Tongue (tissue), 2 donors: ENCODE data around the gene TMCC2. TPM values are rescaled to one million over a fixed set of nuclear protein-coding genes. Genes with fewer than 3 reads are reported as not detected.
"Not testable (repeated sequence)": the region's sequence is repeated elsewhere in the genome, so short reads cannot be mapped to it uniquely, and the experiment has no call there.

Source experiments
- DNase-seq: peaks from one replicate; pipeline ENCODE4 v3.0.0-alpha.2; 2015
- total RNA-seq: library from RNA; depleted of rRNA; stranded (reverse); fragments of >200 nt; gene quantifications from one replicate; pipeline ENCODE4 v1.2.3, GENCODE V29; 2014

The TMCC2 gene
- total RNA-seq, 1 donor from 2014 or later: 14.1 TPM

DNA sequence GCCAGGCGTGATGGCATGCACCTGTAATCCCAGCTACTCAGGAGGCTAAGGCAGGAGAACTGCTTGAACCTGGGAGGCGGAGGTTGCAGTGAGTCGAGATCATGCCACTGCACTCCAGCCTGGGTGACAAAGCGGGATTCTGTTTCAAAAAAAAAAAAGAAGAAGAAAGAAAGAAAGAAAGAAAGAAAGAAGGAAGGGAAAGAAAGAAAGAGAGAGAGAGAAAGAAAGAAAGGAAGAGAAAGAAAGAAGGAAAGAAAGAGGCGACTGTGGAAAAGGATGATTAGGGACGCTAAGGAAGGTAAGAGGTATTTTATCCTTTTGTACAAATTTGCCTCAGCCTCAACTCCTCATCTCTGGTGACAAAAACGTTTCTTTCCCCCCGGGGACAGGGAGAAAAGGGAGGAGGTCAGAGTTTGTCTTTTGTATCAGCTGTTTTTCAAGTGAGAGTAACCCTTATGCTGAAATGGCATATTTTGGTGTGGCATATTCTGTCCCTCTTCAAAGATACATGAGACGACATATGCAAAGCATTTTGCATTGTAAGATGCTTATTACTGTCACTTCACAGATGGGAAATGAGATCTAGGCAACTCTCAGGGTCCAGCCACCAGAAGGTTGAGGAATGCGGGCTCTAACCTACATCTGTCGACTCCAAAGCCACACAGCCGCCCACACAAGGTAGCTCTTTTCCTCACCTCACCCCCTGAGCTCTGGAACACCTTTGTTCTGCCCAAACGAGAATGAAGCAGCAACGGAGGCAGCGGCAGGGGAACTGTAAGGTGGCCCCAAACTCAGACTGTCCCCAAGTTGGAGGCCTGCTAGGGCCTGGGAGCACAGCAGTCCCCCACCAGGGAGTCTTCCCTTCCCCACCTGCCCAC, 55.8 kb downstream of the TMCC2 start:
- no peak for DNase-seq

DNA sequence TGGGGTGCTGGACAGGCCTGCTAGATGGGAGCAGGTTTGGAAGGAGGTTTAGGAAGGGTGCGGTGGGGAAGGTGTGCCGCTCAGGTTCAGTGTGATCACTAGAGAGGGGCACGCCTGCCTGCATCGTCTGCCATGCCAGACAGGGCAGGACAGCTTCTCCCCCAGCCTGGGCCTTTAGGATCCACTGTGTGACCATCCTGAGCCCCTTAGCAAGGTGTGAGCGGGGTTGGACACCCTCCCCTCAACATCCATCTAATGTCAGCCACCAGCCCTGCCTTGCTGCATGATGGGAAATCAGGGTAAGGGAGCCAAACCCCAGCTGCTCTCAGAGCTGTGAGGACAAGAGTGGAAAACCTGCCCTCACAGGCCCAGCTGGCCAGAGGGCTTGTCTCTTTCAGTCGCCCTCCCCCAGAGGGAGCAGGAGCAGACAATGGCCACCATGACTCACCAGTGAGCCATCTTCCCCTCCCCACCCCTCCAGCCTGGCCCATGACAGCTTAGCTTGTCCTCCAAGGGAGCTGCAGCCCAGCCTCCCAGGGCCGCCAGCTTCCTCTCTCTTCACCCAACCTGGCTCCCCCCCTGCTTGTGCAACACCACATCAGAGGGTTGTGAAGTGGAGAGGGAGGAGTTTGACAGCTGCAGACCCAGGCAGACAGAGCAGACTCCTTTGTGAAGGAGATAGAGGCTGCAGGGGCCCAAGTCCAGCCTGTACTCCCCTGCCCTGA, 56.8 kb downstream of the TMCC2 start:
- peak; percentile 76 for DNase-seq

DNA sequence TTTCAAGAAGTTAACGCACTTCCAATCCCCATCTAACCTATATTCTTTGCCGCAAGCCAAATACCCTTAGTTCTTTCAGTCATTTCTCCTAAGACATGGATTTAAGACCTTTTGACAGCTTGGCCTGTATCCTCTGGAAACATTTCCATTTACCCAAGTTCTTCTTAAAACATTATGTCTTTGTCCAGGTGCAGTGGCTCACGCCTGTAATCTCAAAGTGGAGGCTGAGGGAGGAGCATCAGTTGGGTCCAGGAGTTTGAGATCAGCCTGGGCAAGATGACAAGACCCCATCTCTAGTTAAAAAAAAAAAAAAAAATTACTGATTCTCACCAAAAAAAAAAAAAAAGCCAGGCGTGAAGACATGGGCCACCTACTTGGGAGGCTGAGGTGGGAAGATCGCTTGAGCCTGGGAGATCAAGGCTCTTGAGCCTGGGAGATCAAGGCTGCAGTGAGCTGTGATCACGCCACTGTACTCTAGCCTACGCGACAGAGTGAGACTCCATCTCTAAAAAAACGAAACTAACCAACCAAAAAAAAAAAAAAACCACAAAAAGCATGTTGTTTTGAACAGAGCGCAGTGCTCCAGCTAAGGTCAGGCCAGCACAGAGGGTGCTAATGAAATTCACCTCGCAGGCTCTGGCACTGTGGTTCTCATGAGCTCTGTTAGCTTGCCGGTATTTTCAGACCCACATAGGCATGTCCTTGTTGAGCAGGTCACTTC, 57.8 kb downstream of the TMCC2 start:
- peak; percentile 30 for DNase-seq

DNA sequence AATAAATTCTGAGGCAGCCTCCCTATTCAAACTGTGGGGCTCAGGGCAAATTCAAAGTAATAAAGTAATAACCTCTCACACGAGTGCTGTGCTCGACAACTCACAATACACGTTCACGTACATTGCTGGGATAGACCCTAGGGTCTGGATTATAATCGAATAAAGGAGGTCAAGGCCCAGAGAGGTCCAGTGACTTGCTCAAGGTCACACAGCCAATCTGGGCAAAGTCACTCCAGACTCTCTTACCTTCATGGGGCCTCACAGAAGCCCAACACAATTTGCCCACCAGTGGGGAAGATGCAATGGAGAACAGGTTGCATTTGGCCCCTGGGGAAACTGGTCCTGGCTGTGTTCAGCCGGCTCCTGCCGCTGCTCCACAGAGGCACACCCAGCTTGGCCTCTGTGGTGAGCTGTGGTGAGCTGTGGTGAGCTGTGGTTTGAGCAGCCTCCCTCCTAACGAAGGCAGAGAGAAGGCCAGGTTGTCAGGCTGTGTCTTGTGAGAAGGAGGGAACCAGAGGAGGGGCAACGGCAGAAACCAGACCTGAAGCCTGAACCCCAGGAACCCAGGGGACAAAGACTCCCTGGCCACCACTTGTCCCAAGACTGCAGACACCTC, 58.7 kb downstream of the TMCC2 start:
- DNase-seq: no peak

DNA sequence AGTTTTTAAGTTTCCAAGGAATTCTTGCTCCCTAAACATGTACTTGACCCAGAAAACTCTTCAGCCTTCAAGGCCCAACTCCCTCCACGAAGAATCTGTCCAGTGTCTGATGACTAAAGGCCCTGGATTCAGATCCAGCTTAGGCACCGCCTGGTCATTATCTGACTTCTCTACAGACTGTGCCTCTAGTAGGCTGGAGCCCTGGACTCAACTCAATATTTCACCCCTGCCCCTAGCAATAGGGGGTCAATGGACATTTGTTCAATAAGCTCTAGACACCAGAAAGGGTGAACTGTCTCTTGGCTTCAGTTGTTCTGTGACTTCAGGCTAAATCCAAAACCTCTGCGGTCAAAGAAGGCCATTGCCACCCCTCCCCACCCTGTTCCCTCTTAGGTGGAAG, 59.3 kb downstream of the TMCC2 start:
- no peak for DNase-seq

DNA sequence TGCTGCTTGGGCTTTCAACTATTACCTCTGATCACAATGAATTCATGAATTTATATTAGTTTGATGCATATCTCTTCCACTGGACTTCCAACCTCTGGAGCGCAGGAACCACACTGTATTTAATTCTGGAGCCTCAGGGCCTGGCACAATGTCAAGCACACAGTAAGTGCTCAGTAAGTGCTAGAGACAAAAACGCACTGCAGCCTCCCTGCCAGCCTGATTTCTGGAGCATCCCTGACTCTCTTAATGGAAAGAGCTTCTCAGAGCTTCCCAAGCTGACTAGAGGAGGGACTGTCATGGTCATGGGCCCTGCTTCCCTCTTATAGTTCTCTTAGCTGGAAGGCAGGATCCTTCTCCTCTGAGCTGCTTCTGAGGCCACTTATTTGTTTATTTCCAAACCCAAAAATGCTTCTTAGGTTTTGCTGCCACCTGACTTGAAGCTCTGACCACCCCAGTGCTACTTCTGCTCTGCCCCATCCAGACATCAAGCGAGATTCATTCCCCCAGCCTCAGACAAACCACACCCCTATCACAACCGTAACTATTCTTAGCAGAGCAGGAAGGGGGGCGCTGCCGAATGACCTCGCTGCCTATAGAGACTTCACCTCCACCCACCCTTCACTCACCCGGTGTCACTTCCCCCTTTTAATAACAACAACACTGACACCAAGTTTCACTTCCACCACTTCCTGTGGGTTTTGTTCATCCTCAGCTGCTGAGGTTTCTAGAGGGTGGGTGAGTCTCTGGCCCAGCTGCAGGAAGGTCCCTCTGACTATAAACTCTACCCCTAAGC, 60.2 kb downstream of the TMCC2 start:
- no peak for DNase-seq

DNA sequence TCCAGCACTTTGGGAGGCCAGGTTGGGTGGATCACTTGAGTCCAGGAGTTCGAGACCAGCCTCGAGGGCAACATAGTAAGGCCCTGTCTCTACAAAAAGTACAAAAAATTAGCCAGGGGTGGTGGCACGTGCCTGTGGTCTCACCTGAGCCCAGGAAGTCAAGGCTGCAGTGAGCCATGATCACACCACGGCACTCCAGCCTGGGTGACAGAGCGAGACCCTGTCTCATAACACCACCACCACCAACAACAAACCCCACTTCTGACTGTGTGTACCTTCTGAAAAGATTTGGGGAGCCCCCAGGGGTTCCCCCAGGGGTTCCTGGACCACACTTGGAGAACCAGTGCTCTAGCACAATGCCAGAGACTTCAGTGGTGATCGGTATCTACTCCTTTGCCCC, 63.9 kb downstream of the TMCC2 start:
- DNase-seq: no peak

DNA sequence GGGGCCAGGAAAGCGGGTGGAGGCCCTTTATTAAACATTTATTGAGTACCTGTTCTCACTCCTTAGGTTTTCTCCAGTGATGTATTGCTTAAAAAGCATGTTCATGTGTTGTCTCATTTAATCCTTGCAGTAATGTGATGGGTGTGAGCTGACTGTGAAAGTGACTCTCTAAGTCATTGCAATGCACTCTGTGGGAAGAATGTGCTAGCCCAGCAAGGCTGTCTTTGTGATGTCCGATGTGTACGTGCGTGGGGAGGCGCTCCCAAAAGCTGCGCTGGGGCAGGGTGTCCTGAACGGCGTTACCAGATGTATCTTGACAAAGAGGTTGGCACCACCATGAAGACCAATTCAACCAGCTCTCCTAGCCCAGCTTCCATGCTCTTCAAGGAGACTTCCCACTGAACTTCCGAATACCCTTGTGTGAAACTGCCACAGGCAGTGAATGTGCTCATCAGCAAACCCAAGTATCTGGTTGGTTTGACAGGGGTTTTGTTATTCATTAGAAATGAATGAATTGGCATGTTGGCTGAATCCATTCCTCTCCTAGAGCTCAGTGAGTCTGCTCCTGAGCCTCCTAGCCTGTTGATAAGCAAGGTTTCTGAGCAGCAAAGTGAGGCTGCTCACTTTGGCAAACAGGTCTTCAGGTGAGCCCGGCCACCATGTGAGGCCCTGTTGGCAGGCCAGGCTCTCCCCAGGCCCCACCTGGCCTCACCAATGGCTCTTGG, 65.8 kb downstream of the TMCC2 start:
- no peak for DNase-seq

DNA sequence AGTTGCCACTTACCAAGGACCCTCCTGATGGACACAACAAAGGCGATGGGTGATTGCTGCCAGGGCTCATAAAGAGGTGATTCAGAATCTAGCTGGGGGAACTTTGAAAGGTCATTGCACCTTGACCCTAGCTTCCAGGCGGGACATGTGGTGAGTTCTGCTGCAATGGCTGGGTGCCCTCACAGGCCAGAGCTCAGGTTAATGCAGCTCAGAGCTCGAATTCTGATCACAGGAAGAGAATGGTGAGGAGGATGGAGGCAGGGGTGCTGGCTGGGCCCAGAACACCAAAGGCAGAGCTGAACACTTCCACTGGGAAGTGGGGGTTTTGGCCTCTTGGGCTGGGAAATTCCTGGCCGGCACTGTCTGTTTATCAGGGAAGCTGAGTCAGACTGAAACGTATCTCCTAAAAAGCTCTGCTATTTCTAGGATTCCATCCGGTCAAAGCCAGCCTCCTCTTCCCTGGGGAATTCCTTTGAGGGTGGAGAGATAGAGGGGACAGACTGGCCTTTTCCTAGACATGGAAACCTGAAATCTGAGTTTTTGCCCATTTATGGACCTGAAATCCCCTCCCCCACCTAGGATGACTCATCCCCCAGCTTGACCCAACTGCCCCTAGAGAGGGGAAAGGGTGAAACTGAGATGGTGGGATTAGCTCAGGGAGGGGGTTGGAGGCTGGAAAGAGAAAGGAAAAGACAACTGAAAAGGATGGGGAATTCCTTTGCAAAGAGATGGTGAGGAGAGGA, 66.6 kb downstream of the TMCC2 start:
- no peak for DNase-seq

DNA sequence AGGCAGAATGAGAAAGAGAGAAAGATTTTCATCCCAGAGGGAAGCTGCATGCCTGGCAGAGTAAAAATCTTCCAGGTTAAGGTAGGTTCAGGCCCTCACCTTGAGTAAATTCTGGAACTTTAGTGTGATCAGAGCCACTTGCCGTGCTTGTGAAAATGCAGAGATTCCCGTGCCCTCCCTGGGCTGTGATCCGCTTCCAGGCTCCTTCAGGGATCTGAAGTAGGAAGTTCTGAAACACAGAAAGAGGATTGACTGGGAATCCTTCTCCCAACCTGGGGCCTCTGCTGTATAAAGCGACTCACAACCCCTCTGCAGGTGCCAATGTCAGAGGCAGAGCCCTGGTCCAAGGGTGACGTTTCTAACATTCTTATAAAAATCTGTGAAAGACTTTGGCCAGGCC, 67.2 kb downstream of the TMCC2 start:
- DNase-seq: no peak

DNA sequence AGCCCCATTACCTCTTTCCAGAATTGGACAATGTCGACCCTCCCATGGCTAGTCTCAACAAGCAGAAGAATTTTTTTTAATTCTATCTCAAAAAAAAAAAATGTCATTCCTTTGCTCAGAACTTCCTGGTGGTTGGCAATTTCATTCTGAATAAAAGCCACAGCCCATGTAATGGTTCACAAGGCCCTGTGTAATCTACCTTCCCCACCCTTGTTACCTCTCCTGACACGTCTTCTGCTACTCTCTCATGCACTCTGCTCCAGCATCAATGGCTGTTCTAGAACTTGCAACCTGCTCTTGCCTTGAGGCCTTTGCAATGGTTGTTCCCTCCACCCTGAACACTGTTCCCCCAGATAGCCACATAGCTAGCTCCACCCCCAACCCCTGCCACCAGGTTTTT, 68.4 kb downstream of the TMCC2 start:
- no peak for DNase-seq

DNA sequence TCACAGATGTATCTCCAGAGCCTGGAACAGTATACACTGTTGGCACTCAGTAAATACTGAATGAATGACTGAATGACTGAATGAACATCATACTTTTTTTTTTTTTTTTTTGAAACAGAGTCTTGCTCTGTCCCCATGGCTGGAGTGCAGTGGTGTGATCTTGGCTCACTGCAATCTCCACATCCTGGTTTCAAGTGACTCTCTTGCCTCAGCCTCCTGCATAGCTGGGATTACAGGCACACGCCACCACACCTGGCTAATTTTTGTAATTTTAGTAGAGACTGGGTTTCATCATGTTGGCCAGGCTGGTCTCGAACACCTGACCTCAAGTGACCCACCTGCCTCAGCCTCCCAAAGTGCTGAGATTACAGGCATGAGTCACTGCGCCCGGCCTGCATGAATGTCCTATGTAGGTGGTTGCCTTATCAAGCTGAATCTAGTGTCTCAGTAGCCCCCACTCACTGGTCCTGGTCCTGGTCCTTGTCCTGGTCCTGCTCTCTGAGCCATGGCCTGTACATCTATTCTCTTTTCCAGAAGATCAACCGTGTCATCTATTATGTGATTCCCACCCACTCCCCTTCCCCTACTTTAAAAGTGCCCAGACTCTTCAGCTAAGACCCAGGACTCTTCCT, 69.9 kb downstream of the TMCC2 start:
- DNase-seq: not testable (repeated sequence)

DNA sequence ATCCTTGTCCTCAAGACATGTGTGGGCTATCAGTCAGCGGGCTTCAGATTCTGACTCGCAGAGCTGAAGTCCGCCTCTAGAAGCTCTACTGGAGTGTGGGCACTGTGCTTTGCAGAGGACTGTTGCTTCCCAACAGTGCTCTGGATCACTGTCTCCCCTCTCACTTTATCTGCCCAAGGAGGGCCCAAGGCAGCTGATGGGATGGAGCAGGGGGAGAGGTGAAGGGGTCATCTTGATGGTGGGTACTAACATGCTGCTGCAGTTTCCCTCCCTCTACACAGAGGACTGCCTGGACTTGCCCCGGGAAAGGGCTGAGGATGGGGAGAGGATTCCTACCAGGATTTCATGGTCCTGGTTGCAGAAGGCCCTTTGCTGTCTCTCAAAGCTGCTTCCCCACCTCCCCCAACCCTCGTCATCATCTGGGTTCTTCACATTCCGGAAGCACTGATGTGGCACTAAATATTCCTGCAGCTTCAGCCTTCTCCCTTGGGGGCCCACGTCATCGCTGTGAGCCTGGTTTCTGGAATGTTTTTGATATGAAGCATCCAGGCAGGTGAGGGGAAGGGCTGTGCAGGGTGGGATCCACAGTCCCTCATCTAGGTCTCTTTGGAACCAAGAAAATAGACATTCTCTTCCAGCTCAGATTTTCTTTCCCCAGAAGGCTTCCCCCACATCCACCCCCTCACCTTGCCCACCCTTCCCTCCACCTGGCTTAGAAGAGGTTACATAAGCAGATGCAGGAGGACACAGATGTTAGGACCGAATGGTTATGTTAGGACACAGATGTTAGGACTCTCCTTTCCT, 70.6 kb downstream of the TMCC2 start:
- DNase-seq: no peak

DNA sequence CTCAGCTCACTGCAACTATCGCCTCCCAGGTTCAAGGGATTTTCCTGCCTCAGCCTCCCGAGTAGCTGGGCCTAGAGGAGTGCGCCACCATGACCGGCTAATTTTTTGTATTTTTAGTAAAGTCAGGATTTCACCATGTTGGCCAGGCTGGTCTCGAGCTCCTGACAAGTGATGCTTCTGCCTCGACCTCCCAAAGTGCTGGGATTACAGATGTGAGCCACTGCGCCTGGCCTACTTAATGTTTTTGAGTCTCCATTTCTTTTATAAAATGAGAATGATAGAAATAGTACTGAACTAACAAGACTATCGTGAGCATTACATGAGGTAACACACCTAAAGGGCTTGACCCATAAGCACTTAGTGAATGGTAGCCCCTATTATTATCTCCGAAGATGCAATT, 72.4 kb downstream of the TMCC2 start:
- DNase-seq: no peak

DNA sequence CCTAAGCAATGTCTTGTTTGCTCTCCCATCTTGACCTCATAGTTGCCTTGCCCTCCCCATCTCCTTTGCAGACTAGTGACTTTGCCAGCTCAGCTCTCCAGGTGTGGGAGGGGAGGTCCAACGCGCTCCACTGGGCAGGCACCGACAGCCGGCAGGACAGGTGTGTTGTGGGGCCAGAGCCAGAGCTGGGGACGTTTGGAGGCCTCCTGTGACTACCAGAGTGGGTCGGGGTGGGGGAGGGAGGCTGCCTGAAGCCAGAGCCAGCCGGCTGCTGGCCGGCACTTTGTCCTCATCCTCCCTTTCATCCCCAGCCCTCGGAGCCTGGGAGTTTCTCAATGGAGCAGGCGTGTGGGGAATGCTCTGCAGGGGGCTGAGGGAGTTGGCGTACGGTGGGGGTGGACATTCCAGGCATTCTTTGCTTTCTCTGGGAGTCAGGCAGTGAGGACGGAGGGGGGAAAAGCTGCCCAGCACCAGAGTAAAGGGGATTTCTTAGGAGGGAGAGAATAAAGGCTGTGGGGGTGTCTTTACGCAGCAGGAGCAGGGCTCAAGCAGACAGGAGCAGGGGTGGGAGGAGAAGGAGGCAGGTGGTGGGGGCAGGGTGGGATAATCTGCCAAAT, 73.6 kb downstream of the TMCC2 start:
- peak; percentile 66 for DNase-seq

DNA sequence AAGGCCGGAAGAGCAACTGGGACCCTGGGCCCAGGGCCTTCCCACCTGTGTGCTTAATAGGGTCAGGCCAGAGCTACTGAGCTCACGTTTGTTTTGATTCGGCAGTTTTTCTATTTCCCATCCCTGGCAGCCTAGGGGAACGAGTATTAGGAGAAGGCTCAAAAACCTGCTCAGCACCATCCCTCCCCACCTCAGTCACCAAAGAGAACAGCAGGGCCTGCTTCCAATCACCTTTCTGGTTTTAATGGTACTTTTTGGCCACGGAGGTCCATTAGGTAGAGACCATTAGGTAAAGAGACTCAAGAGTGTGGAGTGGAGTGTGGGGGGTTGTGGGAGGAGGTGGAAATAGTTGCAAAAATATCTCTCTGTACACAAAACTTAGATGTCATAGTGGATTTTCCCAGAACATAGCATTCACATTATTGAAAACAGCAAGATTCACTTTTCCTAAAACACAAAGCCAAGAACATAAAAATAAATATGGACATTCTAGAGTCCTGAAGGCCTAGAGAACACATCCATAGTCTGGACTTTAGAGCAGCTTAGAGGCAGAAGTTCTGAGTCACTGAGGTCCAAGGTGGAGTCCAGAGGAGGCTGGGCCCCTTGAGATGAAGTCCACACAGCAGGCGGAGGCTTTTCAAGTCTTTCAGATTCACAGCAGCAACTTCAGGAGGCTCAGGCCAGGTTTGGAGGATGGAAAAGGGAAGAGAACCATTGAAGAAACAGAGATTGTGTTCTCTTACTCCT, 74.3 kb downstream of the TMCC2 start:
- no peak for DNase-seq

DNA sequence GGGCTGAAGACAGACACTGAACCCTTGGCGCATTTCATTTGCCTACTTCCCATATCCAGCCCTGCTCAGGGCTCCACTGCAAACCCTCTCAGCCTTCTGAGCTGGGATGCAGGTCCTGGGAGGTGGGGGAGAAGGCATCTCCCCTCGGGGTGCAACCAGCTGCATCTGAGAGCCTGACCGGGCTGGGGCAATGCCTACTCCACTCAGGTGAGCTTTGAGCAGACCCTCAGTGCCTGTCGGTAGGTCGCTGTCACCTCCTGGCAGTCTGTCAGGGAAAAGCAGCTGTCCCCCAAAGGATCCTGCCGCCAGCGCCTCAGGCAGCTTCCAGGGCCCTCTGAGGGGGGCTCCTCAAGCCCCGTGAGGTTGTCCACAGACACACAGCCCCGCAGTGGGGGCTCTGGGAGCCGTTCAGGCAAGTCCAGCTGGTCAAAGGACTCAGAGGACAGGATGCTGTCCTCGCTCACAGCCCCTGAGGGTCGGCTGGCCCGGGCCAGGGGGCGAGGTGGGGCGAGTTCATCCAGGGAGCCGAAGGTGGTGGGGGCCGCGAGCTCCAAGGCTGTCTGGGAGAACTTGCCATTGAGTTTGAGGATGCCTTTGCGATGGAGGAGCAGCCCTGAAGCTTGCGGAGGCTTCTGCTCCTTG, 75.6 kb downstream of the TMCC2 start:
- no peak for DNase-seq
